GM21390 (cell line): Measurements from ENCODE around the gene CHRND.

ENCODE experiments used
- ATAC-seq: cut with Tn5 transposase; IDR thresholded peaks from one replicate; pipeline ENCODE4 v1.9.1; 2021; ENCODE audit not compliant: unreplicated experiment

The CHRND gene

GRCh38 chr2:232525791-232526371 is at the start of gene CHRND:
Gene CHRND (plus strand): TSS chr2:232526160. CDS start chr2:232526216, 56 bp downstream.
- no peak for ATAC-seq

- no peak for ATAC-seq
Observed at GRCh38 chr2:232476791-232477190, 49.2 kb upstream of the CHRND start.

GRCh38 chr2:232477751-232478510 is 48.0 kb upstream of the CHRND start:
- no peak for ATAC-seq

GRCh38 chr2:232478571-232479340 is 47.2 kb upstream of the CHRND start:
- ATAC-seq, result no peak

- no peak for ATAC-seq
Observed at GRCh38 chr2:232479341-232480200, 46.4 kb upstream of the CHRND start.

- no peak for ATAC-seq
Observed at GRCh38 chr2:232480201-232481190, 45.5 kb upstream of the CHRND start.

GRCh38 chr2:232481322-232482140 is 44.4 kb upstream of the CHRND start:
- no peak for ATAC-seq

- no peak for ATAC-seq
Observed at GRCh38 chr2:232482301-232483238, 43.4 kb upstream of the CHRND start.

- no peak for ATAC-seq
Observed at GRCh38 chr2:232483311-232483922, 42.5 kb upstream of the CHRND start.

- ATAC-seq, result no peak
Observed at GRCh38 chr2:232483923-232484627, 41.9 kb upstream of the CHRND start.

- ATAC-seq, result no peak
Observed at GRCh38 chr2:232484628-232485347, 41.2 kb upstream of the CHRND start.

GRCh38 chr2:232485348-232485756 is 40.6 kb upstream of the CHRND start:
- ATAC-seq, result no peak

- ATAC-seq, result no peak
Observed at GRCh38 chr2:232485757-232486557, 40.0 kb upstream of the CHRND start.

GRCh38 chr2:232486558-232487384 is 39.2 kb upstream of the CHRND start:
- ATAC-seq, result no peak
